HG03460 (cell line): ENCODE results near the gene PTGER2.

Experiments
- ATAC-seq: cut with Tn5 transposase; IDR thresholded peaks from one replicate; pipeline ENCODE4 v1.9.1; 2021; ENCODE audit not compliant: unreplicated experiment

Gene PTGER2

GRCh38 chr14:52369305-52369801 is 55.2 kb downstream of the PTGER2 start:
- no peak for ATAC-seq

DNA sequence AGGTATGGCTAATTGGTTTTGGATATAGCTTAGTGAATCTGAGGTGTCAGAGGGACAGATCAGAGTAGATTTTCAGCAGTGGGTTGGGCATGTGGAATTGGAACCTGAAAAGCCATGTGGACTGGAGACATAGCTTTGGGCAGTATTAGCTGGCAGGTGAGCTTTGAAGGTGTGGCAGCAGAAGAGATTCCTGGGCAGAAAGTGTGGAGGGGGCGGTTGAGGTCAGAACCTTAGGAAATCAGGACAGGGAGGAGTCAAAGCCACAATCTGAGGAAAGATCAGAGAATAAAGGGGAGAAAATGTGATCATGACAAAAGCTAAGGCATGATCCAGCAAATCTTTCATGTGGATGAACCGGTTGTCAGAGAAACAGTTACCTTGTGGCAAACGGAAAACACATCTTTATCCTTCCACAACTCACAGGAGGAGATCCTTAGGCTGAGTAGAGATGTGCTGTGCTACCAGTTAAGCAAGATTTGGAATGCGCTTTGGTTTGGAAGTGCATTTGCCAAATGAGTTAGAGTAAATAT is 56.4 kb downstream of the PTGER2 start:
- no peak for ATAC-seq

DNA sequence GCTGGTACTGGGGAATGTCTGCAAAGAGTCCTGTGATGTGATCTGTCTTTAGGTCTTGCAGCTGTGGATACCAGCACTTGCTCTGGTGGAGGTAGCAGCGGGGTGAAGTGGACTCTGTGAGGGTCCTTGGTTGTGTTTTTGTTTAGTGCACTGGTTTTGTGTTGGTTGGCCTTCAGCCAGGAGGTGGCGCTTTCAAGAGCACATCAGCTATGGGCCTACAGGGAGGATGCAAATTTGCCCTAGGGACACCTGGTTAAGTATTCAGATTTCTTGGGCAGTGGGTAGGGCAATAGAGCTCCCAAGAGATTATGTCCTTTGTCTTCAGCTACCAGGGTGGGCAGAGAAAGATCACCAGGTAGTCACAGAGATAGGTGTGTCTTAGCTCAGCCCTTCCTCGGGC is 63.8 kb downstream of the PTGER2 start:
- ATAC-seq: no peak
